GM12878 (cell line): Measurements from ENCODE around the gene ANKRD11.

Experiments used
- CEBPB ChIP-seq, 2 experiments: fragments of 150-350 bp in 1 of 2; IDR thresholded peaks; 2 replicates each; pipeline ENCODE4 v1.6.1; 2012 to 2014; ENCODE audit warnings: low read depth in 2 of 2, low read length in 2 of 2, borderline replicate concordance in 1 of 2, inconsistent platforms in 1 of 2
- CTCF ChIP-seq, 3 experiments: IDR thresholded peaks in 2 of 3; conservative IDR thresholded peaks in 1 of 3; 2 replicates each; pipeline ENCODE4 v1.5.1; 2011; ENCODE audit warnings: low read depth in 3 of 3, low read length in 3 of 3, mild to moderate bottlenecking in 3 of 3, control low read depth in 2 of 3, moderate library complexity in 2 of 3, inconsistent platforms in 1 of 3, mixed read lengths in 1 of 3; ENCODE audit not compliant: control insufficient read depth in 2 of 3, insufficient read depth in 1 of 3; ENCODE audit errors: extremely low read depth in 1 of 3
- POLR2A ChIP-seq: IDR thresholded peaks from 2 replicates; pipeline ENCODE4 v1.6.1; 2011; ENCODE audit warnings: low read depth, mild to moderate bottlenecking, low read length
- POLR2AphosphoS5 ChIP-seq: IDR thresholded peaks from 2 replicates; pipeline ENCODE4 v1.6.1; 2011; ENCODE audit warnings: mild to moderate bottlenecking, low read length, inconsistent platforms
- RFX5 ChIP-seq: IDR thresholded peaks from 2 replicates; pipeline ENCODE4 v1.6.1; 2011; ENCODE audit warnings: low read depth, low read length, improper control_type of control experiment
- SUZ12 ChIP-seq: fragments of 200-600 bp; sonication (generic); IDR thresholded peaks from one replicate; pipeline ENCODE4 v1.6.1; 2018; ENCODE audit warnings: antibody characterized with exemption, mild to moderate bottlenecking; ENCODE audit not compliant: unreplicated experiment
- TAF1 ChIP-seq: IDR thresholded peaks from 2 replicates; pipeline ENCODE4 v1.6.1; 2011; ENCODE audit warnings: mild to moderate bottlenecking, low read depth, low read length, borderline replicate concordance

- no peak for TF ChIP-seq POLR2A
- no peak for TF ChIP-seq POLR2AphosphoS5
- no peak for TF ChIP-seq RFX5
- TF ChIP-seq CEBPB (IDR thresholded peaks at IDR 0.05; ENCODE audit: borderline replicate concordance in 1 of 2, low read depth in 2 of 2, low read length in 2 of 2) = no peak
- TF ChIP-seq CTCF (IDR thresholded peaks at IDR 0.05 in 2 of 3, conservative IDR thresholded peaks at IDR 0.05 in 1 of 3; ENCODE audit: control insufficient read depth in 2 of 3, extremely low read depth in 1 of 3, insufficient read depth in 1 of 3, low read depth in 3 of 3, low read length in 3 of 3) = no peak
- no peak for TF ChIP-seq TAF1
- TF ChIP-seq SUZ12 = no peak
These were observed 260.1 kb downstream of the ANKRD11 start for GRCh38 chr16:89230255-89230654.
